ENCODE results near the gene AASDH. TPM values are rescaled to one million over a fixed set of nuclear protein-coding genes. Genes with fewer than 3 reads are reported as not detected.

Gene AASDH
- total and polyA plus RNA-seq, 2 of the 13 experiments (the other 11 are each of a cell fraction or from before 2014, with no cell fraction given): 12.6 to 14.1 TPM

DNA sequence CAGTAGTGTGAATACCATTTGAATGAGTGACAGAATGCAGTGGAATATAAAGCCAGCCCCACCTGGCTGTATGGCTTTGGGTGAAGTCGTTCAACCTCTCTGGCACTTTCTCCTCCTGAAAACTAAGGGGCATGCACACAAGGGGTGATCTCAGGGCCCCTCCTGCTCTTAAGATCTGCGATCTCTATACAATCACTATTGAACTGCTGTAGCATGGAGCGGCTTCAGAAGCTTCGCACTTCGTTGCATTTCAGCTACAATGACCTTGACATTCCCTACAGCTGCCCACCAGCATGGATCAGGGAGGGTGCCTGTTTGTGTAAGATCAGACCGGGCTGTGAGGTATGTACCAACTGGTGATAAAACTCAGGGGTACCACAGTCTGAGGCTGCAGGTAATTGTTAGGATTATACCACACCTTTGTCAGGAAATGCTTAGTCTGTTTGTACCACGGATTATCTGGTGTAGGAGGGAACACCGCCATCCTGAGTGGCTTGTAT, 85.2 kb downstream of the AASDH start:
- POLR2A ChIA-PET: interaction anchor here (0.9 kb wide), 1 partner anchor 354 kb away, joined by 4 read pairs; the partner anchor contains the start of gene CEP135
- peak; percentile 46 for DNase-seq (ENCODE audit: low spot score)
- FAIRE-seq: no peak
- H3K79me2 ChIP-seq (ENCODE audit: insufficient read depth, low read length): no peaks in the 10 kb centered on the region
- H3K9me3 ChIP-seq (ENCODE audit: low read length): no peaks in the 10 kb centered on the region
- H4K20me1 ChIP-seq (ENCODE audit: insufficient read depth, low read length): no peaks in the 10 kb centered on the region
- intact Hi-C loops (cut with micrococcal nuclease; ENCODE audit: unreplicated experiment): loop anchor here (1.0 to 5.0 kb wide), 4 partner anchors 60 to 354 kb away; partner anchors contain the start of gene CEP135
- no peaks in the 10 kb centered on the region for H3K36me3 ChIP-seq (replicated peaks in 1 of 2; ENCODE audit: control insufficient read depth in 1 of 2, insufficient read depth in 2 of 2, low read length in 2 of 2)
- H3K4me2 ChIP-seq (ENCODE audit: low read depth, low read length): peak overlapping the region; percentile 9; the same call in 1 of the 2 replicates
- CTCF ChIA-PET (ENCODE audit: low intra/inter-chr PET ratio, low total read pairs): interaction anchor here (0.9 to 3.6 kb wide), 3 partner anchors 173 to 353 kb away, joined by 4 to 34 read pairs (median 5); partner anchors contain the start of gene CEP135
- no peak overlapping the region for H2AFZ ChIP-seq (ENCODE audit: low read length)
- TF ChIP-seq SIN3A (IDR thresholded peaks at IDR 0.05; ENCODE audit: borderline replicate concordance, low read depth, low read length): no peak
- TF ChIP-seq, protein P1, sequence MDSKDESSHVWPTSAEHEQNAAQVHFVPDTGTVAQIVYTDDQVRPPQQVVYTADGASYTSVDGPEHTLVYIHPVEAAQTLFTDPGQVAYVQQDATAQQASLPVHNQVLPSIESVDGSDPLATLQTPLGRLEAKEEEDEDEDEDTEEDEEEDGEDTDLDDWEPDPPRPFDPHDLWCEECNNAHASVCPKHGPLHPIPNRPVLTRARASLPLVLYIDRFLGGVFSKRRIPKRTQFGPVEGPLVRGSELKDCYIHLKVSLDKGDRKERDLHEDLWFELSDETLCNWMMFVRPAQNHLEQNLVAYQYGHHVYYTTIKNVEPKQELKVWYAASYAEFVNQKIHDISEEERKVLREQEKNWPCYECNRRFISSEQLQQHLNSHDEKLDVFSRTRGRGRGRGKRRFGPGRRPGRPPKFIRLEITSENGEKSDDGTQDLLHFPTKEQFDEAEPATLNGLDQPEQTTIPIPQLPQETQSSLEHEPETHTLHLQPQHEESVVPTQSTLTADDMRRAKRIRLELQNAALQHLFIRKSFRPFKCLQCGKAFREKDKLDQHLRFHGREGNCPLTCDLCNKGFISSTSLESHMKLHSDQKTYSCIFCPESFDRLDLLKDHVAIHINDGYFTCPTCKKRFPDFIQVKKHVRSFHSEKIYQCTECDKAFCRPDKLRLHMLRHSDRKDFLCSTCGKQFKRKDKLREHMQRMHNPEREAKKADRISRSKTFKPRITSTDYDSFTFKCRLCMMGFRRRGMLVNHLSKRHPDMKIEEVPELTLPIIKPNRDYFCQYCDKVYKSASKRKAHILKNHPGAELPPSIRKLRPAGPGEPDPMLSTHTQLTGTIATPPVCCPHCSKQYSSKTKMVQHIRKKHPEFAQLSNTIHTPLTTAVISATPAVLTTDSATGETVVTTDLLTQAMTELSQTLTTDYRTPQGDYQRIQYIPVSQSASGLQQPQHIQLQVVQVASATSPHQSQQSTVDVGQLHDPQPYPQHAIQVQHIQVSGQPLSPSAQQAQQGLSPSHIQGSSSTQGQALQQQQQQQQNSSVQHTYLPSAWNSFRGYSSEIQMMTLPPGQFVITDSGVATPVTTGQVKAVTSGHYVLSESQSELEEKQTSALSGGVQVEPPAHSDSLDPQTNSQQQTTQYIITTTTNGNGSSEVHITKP (CRISPR knock-in tag; IDR thresholded peaks at IDR 0.05; ENCODE audit: low read depth): peak; percentile 86
- TF ChIP-seq SNRNP70 (IDR thresholded peaks at IDR 0.05; ENCODE audit: low read depth, low read length): no peak
- no peak for TF ChIP-seq SUZ12 (IDR thresholded peaks at IDR 0.05; ENCODE audit: low read depth, low read length)
- BruUV-seq (replicated peaks): no TSS peak
- 51% methylated on average over 8 of the region's 8 CpGs for WGBS (ENCODE audit: low lambda C conversion rate)
- no peak overlapping the region for H3K27ac ChIP-seq (ENCODE audit: extremely low read length, insufficient read depth, low read length)
- H3K9ac ChIP-seq (ENCODE audit: insufficient read depth, low read depth, low read length): no peak overlapping the region
- peak; percentile 65 for ATAC-seq
- H3K4me3 ChIP-seq (replicated peaks in 1 of 3; ENCODE audit: insufficient read depth in 1 of 3, low read depth in 2 of 3, low read length in 3 of 3): no peak overlapping the region
- H3K4me1 ChIP-seq (ENCODE audit: insufficient read depth, low read length): peaks cover 28% of the 10 kb centered on the region
- no peaks in the 10 kb centered on the region for H3K27me3 ChIP-seq (ENCODE audit: control insufficient read depth in 1 of 2, insufficient read depth in 2 of 2, low read length in 2 of 2)
- in situ Hi-C loops (cut with HindIII; ENCODE audit: extremely low pct_ligation_motif_present, low pct_unique_long_range_greater_than_20kb): loop anchor here (5.0 kb wide), 1 partner anchor 355 kb away; the partner anchor contains the start of gene CEP135

Measured in HepG2 (cell line).